NB4 (cell line): ENCODE measurements around the gene ALOX12B.
"Not testable (repeated sequence)": the region's sequence is repeated elsewhere in the genome, so short reads cannot be mapped to it uniquely, and the experiment has no call there.

Source experiments
- MYC ChIP-seq: IDR thresholded peaks from 2 replicates; pipeline ENCODE4 v1.6.1; 2011; ENCODE audit warnings: low read depth, low read length
- POLR2A ChIP-seq: IDR thresholded peaks from 2 replicates; pipeline ENCODE4 v1.6.1; 2011; ENCODE audit warnings: mild to moderate bottlenecking; ENCODE audit not compliant: insufficient read length; ENCODE audit errors: extremely low read depth
- TF ChIP-seq, protein P1 (sequence below): IDR thresholded peaks from one replicate; pipeline ENCODE4 v1.5.1; 2012; ENCODE audit warnings: low read depth, low read length
- TF ChIP-seq, protein P2 (sequence below): IDR thresholded peaks from 2 replicates; pipeline ENCODE4 v1.6.1; 2011; ENCODE audit warnings: low read depth, low read length

DNA sequence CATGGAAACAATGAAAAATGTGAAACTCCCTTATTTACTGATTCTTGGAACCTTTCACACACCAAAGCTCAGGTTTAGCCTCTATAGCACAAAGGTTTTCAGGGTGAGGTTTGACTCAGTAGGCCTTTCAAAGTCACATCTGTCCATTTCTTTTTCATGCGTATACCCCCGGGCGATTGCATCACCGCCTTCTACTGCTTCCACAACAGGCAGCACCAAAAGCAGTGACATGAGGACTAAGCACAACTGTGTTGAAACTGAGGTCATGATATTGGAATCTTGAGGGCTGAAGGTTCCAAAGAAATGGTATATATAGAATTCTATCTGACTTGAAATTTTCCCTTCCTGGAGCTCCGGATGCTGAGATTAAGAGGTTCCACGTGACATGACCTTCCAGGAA lies 63.4 kb downstream of the ALOX12B start:
- TF ChIP-seq, protein P1, sequence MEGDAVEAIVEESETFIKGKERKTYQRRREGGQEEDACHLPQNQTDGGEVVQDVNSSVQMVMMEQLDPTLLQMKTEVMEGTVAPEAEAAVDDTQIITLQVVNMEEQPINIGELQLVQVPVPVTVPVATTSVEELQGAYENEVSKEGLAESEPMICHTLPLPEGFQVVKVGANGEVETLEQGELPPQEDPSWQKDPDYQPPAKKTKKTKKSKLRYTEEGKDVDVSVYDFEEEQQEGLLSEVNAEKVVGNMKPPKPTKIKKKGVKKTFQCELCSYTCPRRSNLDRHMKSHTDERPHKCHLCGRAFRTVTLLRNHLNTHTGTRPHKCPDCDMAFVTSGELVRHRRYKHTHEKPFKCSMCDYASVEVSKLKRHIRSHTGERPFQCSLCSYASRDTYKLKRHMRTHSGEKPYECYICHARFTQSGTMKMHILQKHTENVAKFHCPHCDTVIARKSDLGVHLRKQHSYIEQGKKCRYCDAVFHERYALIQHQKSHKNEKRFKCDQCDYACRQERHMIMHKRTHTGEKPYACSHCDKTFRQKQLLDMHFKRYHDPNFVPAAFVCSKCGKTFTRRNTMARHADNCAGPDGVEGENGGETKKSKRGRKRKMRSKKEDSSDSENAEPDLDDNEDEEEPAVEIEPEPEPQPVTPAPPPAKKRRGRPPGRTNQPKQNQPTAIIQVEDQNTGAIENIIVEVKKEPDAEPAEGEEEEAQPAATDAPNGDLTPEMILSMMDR = not testable (repeated sequence)
- not testable (repeated sequence) for TF ChIP-seq POLR2A, MYC
- TF ChIP-seq, protein P2, sequence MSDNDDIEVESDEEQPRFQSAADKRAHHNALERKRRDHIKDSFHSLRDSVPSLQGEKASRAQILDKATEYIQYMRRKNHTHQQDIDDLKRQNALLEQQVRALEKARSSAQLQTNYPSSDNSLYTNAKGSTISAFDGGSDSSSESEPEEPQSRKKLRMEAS = not testable (repeated sequence)
